Hippocampal formation (tissue), 2 donors: ENCODE measurements around the gene ZNF275.
"Not testable (repeated sequence)": the region's sequence is repeated elsewhere in the genome, so short reads cannot be mapped to it uniquely, and the experiment has no call there.

Experiments used
- DNase-seq, 2 donors: peaks; one replicate each; lab custom pipeline; 2025; lab: John Stamatoyannopoulos, UW

ZNF275 gene

GRCh38 chrX:153319295-153320046, 14.5 kb upstream of the ZNF275 start:
- DNase-seq, result no peak

DNA sequence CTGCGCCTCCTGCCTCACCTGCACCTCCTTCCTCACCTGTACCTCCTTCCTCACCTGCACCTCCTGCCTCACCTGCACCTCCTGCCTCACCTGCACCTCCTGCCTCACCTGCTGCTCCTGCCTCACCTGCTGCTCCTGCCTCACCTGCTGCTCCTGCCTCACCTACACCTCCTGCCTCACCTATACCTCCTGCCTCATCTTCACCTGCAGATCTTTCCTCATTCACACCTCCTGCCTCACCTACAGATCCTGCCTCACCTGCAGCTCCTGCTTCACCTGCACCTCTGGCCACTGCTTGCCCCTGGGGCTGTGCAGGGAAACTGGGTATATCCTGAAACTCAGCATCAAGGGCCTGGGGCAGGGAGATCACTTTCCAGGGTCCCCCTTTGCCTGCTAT, 13.9 kb upstream of the ZNF275 start:
- DNase-seq, result not testable (repeated sequence)

DNA sequence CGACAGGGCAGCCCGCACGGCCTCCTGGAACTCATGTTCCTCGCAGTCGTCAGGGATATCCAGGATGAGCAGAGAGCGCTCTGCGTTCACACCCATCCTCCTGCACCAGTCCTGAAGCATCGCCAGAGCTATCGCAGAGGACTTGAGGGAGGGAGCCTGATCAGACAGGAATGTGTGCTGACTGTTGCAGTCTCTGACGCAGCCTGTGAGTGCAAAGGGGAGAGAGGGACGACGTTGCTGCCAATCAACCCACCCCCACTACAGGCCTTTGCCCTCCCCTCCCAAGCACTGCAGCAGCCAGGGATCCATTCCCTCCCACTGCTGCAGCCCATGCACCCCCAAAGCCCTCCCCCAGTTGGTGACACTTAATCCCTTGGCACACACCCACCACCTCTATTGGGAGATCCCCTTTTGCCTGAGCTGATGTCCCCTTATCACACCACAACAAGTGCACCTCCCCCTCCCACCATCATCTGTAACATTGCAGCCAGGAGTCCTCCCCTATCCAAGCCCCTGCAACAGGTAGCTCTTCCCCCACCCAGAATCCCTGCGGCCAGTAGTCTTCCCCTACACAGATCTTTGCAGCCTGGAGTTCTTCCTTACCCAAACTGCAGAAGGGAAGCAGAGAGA, 13.3 kb upstream of the ZNF275 start:
- no peak for DNase-seq

- DNase-seq, result no peak
Observed at GRCh38 chrX:153321381-153322124, 12.4 kb upstream of the ZNF275 start, which contains the start of gene PNMA6F. Gene PNMA6F, minus strand, starts transcription at chrX:153321767. Its CDS starts 1,093 bp downstream, at chrX:153320674.

GRCh38 chrX:153327561-153327960, 6.4 kb upstream of the ZNF275 start:
- no peak for DNase-seq

DNA sequence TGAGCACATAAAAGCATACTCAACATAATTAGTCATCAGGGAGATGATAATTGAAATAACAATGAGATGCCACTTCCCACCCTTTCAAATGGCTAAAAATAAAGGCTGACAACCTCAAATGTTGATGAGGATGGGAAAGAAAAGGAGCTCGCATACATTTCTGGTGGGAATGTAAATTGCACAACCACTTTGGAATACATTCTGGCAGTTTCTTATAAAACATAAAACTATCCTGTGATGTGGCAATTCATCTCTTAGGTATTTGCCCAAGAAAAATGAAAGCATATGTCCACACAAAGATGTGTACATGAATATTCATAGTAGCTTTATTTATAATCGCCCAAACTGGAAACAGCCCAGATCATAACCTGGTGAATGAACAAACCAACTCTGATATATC, 687 bp upstream of the ZNF275 start:
- no peak for DNase-seq

- no peak for DNase-seq
Observed at GRCh38 chrX:153334654-153335295, 822 bp downstream of the ZNF275 start.

DNA sequence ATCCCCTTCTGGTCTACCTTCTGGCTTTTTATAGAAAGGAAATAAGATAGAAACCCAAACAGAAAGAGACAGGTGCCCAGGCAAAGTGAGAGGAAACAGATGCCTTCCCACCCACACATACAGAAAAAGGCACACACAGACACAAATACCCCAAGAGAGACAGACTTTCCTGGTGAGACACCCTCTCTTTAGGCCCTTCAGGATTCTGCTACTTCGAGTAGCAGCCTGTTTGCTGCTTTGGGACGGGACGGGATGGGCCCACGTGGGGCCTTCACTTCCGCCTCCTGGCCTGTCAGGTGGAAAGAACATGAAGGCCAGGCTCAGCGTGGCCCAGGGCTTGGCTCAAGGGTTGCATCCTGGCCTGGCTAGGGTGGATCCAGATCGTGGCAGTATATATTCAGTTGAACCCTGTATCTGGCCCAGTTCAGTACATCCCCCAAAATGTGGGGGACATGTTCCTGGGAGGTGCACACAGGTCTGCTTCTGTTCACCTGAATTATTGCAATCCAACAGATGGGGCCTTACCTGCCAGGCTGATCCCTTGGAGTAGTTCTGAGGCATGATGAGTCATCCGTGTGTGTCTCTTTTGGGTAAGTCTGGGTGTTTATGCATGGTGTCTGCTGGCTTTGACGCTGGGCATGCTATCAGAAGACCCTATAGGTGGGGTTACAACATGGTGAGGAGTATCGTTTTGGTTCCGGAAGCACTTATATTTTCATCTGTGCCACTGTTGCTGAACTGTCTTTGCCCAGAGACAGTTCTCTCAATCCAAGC, 2.4 kb downstream of the ZNF275 start:
- peak in 1 of 2 donors; percentile 5 for DNase-seq

DNA sequence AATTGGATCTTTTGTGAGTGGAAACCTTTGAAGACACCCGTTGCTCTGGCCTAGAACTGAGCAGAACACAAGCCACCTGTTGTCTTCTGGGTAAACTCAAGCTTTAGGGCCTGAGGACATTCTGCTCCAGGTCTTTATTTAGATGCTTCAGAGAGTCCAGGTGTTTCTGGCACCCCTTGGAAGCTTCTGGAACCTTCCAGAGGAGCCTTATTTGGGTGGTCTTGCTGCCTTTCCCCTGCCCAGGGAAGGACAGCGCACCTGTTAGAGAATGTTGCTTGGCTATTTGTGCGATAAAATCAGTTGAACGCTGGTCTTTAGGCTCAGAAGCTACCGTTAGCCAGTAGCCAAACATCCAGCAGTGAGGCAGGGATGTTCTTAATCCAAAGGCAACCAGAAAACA, 3.0 kb downstream of the ZNF275 start:
- DNase-seq, result no peak

GRCh38 chrX:153338836-153339235, 4.9 kb downstream of the ZNF275 start:
- DNase-seq, result no peak

- no peak for DNase-seq
Observed at GRCh38 chrX:153339662-153340061, 5.7 kb downstream of the ZNF275 start.

- DNase-seq, result no peak
Observed at GRCh38 chrX:153340111-153340510, 6.2 kb downstream of the ZNF275 start.

DNA sequence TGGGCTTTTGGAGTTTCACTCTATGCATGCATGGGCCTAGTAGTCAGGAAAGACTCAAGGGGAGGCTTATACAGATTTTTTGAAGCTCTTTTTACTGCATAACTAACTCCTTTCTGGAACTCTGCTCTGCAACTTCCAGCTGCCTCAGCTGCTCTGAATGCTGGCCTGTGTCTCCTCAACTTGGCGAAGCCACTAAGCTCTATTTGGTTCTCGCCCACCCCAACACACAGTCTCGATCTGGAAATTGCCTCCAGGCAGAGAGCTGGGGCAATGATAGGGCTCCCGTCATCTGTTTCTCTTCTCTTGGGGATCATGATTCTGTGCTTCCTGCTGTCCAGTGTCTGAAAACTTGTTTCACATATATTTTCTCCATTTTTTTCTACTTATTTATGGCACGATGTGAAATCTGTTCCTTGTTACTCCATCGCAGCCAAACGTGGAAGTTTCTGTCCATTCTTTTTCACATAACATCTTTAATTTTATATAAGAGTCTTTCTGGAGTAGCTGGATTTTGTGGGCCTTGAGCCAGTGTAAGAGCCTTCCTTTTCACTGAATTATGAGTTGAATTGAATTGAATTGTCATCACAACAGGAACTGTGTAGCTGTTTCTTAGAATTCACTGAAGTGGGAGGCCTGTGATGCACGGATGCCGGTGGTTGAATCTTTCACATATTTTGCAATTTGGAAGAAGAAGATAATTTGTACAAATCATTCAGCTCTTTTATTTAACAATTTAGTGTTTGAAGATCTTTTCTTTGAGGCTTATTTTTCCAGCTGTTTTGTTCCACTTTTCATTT, 9.0 kb downstream of the ZNF275 start:
- peak in 1 of 2 donors; percentile 1 for DNase-seq

DNA sequence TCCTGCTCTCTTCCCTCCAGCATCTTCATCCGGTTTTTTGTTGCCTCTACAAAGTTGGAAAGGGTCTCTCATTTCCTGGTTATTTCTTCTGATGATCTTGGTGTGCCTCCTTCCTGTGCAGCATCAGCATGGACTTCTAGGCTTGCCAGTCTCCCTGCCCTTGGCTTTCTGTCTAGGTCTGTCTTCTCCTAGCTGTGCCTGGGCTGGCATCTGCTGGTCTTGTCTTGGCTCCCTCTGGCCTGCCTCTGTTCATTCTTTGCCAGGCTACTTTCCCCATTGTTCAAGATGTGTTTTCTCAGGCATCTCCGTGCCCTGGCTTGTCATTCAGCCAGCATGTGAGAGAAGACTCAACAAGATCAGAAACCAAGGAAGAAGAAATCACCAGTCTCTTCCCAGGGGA, 9.7 kb downstream of the ZNF275 start:
- DNase-seq, result no peak

DNA sequence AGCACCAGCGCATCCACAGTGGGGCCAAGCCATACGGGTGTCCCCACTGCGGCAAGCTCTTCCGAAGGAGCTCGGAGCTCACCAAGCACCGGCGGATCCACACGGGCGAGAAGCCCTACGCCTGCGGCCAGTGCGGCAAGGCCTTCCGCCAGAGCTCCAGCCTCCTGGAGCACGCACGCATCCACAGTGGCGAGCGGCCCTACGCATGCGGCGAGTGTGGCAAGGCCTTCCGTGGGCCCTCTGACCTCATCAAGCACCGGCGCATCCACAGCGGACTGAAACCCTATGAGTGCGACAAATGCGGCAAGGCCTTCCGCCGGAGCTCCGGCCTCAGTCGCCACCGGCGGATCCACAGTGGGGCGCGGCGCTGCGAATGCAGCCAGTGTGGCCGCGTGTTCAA, 13.6 kb downstream of the ZNF275 start:
- no peak for DNase-seq

GRCh38 chrX:153348421-153348820, 14.5 kb downstream of the ZNF275 start:
- DNase-seq, result no peak

DNA sequence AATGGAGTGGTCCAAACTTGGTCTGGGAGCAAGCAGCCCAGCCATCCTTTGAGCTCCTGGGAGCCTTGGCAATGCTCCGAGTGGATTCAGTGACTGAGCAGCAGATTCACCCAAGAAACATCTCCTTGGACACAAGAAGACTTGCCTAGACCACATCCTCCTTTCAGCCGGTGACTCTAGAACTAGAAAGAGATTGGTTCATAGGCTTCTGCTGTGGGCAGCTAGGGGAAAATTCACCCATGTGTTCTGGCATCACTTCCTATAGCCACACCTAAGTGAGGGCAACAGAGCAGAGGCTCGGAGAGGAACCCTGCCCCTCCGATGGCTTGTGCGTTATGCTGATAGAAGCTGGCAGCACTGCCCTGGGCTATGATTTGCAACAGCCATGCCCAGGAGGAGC, 16.0 kb downstream of the ZNF275 start:
- no peak for DNase-seq

DNA sequence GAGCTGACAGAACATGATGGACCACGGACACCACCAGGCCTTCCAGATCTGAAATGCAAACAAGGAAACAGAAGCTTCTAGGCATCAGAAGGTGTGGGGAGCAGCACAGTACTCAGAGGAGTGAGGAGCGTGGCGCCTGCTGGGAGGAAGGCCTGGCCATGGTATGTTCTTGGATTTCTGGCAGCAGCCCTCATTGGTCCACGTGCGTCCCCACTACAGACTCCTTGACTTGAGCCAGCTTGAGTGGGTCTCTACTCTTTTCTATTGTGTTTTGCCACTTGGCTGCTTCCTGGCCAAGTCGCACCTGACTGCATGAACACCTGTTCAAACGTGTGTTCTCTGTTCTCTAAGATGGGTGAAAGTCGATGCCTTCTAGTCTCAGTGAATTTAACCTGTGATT, 18.0 kb downstream of the ZNF275 start:
- DNase-seq, result no peak

- DNase-seq, result no peak
Observed at GRCh38 chrX:153352858-153353257, 18.9 kb downstream of the ZNF275 start.

DNA sequence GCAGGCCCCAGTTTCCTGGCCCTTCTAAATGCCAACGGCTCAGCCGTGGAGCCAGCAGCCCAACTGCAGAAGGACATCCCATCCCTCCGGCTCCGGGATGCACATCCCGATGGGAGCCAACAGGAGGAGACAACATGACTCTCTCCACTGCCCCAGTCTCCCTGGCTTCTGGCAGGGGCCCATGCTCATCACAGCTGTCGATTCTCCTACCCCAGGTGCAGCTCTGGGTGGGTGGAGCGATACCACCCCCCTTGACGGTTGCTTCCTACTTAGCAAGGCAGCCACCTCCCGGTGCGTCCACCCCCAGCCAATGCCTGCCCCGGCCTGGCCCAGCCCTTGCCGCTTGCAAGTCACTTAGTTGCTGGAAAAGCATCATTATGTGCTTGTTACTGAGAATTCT, 19.5 kb downstream of the ZNF275 start:
- no peak for DNase-seq

DNA sequence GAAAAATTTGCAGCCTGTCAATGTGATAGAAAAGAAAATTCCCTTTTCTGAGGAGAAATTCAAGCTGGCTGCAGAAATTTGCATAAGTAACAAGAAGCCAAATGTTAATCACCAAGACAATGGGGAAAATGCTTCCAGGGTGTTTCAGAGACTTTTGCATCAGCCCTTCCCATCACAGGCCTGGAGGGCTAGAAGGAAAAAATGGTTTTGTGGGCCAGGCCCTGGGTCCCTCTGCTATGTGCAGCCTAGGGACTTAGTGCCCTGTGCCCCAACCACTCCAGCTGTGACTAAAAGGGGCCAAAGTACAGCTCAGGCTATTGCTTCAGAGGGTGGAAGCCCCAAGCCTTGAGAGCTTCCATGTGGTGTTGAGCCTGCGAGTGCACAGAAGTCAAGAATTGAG, 23.9 kb downstream of the ZNF275 start:
- DNase-seq, result no peak
